Activated CD8-positive, alpha-beta T cell treated with anti-CD3 and anti-CD28 coated beads for 36 hours (primary cell): Measurements from ENCODE around the gene PAH. TPM values are rescaled to one million over a fixed set of nuclear protein-coding genes. Genes with fewer than 3 reads are reported as not detected.

Experiments
- ATAC-seq: fragments of 200-7000 bp; cut with Tn5 transposase; one replicate; pipeline ENCODE4 v1.10.0; 2021; ENCODE audit warnings: mild to moderate bottlenecking, moderate library complexity
- CTCF ChIA-PET: fragments of 350-600 bp; sonication (Branson Sonifier 250); formaldehyde crosslinking; loops from one replicate; lab custom pipeline; 2021; ENCODE audit warnings: antibody characterized with exemption; lab: Charles Lee
- POLR2A ChIA-PET: fragments of 350-600 bp; sonication (Branson Sonifier 250); formaldehyde crosslinking; loops from one replicate; lab custom pipeline; 2021; ENCODE audit warnings: antibody characterized with exemption; lab: Charles Lee
- DNase-seq: peaks from one replicate; pipeline ENCODE4 v3.0.0-alpha.2; 2020
- H3K27ac Mint-ChIP-seq: one replicate; pipeline ENCODE4 v1.8.0; 2021; ENCODE audit warnings: mild to moderate bottlenecking, mixed read lengths
- H3K27me3 Mint-ChIP-seq: one replicate; pipeline ENCODE4 v1.8.0; 2021; ENCODE audit warnings: mixed read lengths
- H3K36me3 Mint-ChIP-seq: one replicate; pipeline ENCODE4 v1.8.0; 2021; ENCODE audit warnings: low read depth, mixed read lengths
- H3K4me1 Mint-ChIP-seq: one replicate; pipeline ENCODE4 v1.8.0; 2021; ENCODE audit warnings: low read depth, mixed read lengths
- H3K4me3 Mint-ChIP-seq: one replicate; pipeline ENCODE4 v1.8.0; 2021; ENCODE audit warnings: mild to moderate bottlenecking, moderate library complexity, mixed read lengths
- H3K9me3 Mint-ChIP-seq: one replicate; pipeline ENCODE4 v1.8.0; 2021; ENCODE audit warnings: mixed read lengths
- intact Hi-C: fragments of 100-400 bp; cut with micrococcal nuclease; formaldehyde crosslinking; loops from one replicate; pipeline ENCODE4 v1.10.0; 2022
- total RNA-seq, 2 experiments: library from RNA; stranded (reverse); gene quantifications; one replicate each; pipeline ENCODE4 v1.2.3, GENCODE V29; 2021
- TF ChIP-seq, protein P1 (sequence below): fragments of 200-600 bp; IDR thresholded peaks from one replicate; pipeline ENCODE4 v1.8.0; 2022; ENCODE audit warnings: antibody characterized with exemption, mild to moderate bottlenecking

The PAH gene
- total RNA-seq, 2 experiments from 2014 or later = not detected

DNA sequence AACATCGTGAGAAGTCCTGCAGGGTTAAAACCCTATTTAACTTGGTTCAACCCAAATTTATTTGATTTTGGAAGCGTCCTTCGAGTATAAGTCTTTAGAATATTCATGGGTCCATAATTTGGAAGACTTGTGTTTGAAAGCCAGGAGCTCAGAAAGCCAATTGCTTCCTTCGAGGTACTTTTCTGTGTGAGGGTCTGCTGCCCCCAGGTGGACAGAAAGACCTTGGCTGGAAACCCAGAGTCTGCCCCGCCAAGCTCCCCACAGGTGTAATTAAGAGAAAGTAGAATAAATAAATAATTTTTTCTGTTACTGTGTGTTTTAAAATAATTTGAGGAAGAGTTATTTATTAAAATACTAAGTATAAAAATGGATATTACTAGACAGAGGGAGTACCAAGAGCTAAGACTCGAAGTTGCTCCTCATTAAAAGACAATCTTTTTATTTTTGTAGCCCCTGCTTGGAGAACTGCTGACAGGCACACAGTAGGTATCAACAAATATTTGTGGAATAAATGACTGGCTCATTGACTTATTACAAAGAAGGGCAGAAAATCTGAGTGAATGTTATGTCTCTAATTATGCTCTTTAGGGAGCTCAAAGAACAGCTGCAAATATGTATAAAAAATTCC is 105.8 kb downstream of the PAH start:
- Mint-ChIP-seq H3K9me3 (no peaks in the 10 kb centered on the region), H3K27ac (no peak overlapping the region), H3K27me3 (peaks cover 9% of the 10 kb centered on the region), H3K4me1 (no peaks in the 10 kb centered on the region), H3K36me3 (no peaks in the 10 kb centered on the region), H3K4me3 (no peak overlapping the region)
- intact Hi-C loops = no loop called here
- ATAC-seq (no peak), DNase-seq (peak; percentile 44)
- CTCF ChIA-PET = interaction anchor here (0.6 to 2.4 kb wide), 9 partner anchors 8 to 874 kb away, joined by 3 to 13 read pairs (median 3); no protein-coding TSS in a partner anchor
- POLR2A ChIA-PET = no interaction called here
- TF ChIP-seq, protein P1, sequence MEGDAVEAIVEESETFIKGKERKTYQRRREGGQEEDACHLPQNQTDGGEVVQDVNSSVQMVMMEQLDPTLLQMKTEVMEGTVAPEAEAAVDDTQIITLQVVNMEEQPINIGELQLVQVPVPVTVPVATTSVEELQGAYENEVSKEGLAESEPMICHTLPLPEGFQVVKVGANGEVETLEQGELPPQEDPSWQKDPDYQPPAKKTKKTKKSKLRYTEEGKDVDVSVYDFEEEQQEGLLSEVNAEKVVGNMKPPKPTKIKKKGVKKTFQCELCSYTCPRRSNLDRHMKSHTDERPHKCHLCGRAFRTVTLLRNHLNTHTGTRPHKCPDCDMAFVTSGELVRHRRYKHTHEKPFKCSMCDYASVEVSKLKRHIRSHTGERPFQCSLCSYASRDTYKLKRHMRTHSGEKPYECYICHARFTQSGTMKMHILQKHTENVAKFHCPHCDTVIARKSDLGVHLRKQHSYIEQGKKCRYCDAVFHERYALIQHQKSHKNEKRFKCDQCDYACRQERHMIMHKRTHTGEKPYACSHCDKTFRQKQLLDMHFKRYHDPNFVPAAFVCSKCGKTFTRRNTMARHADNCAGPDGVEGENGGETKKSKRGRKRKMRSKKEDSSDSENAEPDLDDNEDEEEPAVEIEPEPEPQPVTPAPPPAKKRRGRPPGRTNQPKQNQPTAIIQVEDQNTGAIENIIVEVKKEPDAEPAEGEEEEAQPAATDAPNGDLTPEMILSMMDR = peak; percentile 47

GRCh38 chr12:102808412-102808811 is 108.6 kb downstream of the PAH start:
- TF ChIP-seq, protein P1 = no peak

GRCh38 chr12:102806592-102806991 is 110.5 kb downstream of the PAH start:
- DNase-seq = no peak
- CTCF ChIA-PET = interaction anchor here (2.6 kb wide), 1 partner anchor 10 kb away, joined by 8 read pairs; no protein-coding TSS in a partner anchor
- TF ChIP-seq, protein P1 = no peak
- H3K9me3 Mint-ChIP-seq = no peaks in the 10 kb centered on the region
- peaks cover 3% of the 10 kb centered on the region for H3K27me3 Mint-ChIP-seq
- no peak overlapping the region for H3K27ac Mint-ChIP-seq
- no peaks in the 10 kb centered on the region for H3K4me1 Mint-ChIP-seq
- intact Hi-C loops = no loop called here
- POLR2A ChIA-PET = no interaction called here
- no peaks in the 10 kb centered on the region for H3K36me3 Mint-ChIP-seq
- H3K4me3 Mint-ChIP-seq = no peak overlapping the region
- ATAC-seq = no peak

More at GRCh38 chr12:102808412-102808811, 108.6 kb downstream of the PAH start:
- CTCF ChIA-PET = no interaction called here
- no peak overlapping the region for H3K4me3 Mint-ChIP-seq
- POLR2A ChIA-PET = interaction anchor here (1.7 kb wide), 1 partner anchor 871 kb away, joined by 3 read pairs; no protein-coding TSS in a partner anchor
- H3K4me1 Mint-ChIP-seq = no peaks in the 10 kb centered on the region
- H3K36me3 Mint-ChIP-seq = no peaks in the 10 kb centered on the region
- DNase-seq (no peak), ATAC-seq (no peak)
- H3K9me3 Mint-ChIP-seq = no peaks in the 10 kb centered on the region
- intact Hi-C loops = no loop called here
- H3K27ac Mint-ChIP-seq = no peak overlapping the region
- peaks cover 6% of the 10 kb centered on the region for H3K27me3 Mint-ChIP-seq

DNA sequence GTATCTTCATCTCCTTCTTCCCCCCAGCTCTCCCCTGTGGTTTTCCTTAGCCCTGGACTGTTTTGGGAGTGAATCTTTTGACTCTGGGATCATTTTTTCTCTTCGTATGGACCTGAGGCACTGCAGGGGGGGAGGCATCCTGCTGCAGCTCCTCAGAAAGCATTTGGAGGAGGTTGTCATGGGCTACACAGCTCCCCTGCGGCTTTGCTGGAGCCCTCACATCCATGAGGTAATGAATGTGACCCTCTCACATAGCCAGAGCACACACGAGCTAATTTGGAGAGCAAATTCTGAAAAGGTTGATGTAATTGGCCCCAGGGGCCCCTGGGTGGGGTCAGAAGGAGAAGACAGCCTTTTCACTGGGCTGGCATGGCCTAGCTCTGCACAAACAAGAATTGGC is 110.9 kb downstream of the PAH start:
- TF ChIP-seq, protein P1 = no peak
- H3K9me3 Mint-ChIP-seq = no peaks in the 10 kb centered on the region
- CTCF ChIA-PET = interaction anchor here (2.6 kb wide), 1 partner anchor 10 kb away, joined by 8 read pairs; no protein-coding TSS in a partner anchor
- H3K4me1 Mint-ChIP-seq = no peaks in the 10 kb centered on the region
- intact Hi-C loops = no loop called here
- H3K27ac Mint-ChIP-seq = no peak overlapping the region
- DNase-seq = no peak
- H3K27me3 Mint-ChIP-seq = peaks cover 3% of the 10 kb centered on the region
- POLR2A ChIA-PET = no interaction called here
- H3K4me3 Mint-ChIP-seq = no peak overlapping the region
- H3K36me3 Mint-ChIP-seq = no peaks in the 10 kb centered on the region
- ATAC-seq = no peak

DNA sequence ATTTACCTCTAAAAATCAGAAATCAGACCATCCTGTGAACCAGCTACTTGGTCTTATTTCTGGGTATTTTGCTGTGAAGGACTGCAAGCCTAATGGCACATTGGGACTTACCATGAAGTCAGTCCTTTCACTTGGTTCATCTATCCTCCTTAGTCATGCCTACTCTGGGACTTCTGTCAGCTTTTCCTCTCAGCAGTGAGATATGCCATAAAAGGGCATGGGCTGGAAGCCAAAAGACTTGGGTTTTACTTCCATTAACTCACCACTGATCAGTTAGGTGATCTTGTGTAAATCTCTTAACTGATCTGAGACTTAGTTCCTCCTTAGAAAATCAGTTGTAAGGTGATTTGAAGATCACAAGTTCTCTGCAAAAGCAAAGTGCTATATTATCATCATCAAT is 116.5 kb downstream of the PAH start:
- H3K4me1 Mint-ChIP-seq = no peaks in the 10 kb centered on the region
- H3K36me3 Mint-ChIP-seq = no peaks in the 10 kb centered on the region
- H3K27ac Mint-ChIP-seq = no peak overlapping the region
- TF ChIP-seq, protein P1 = no peak
- no peak for ATAC-seq
- H3K9me3 Mint-ChIP-seq = no peaks in the 10 kb centered on the region
- CTCF ChIA-PET = no interaction called here
- POLR2A ChIA-PET = no interaction called here
- no peak overlapping the region for H3K4me3 Mint-ChIP-seq
- DNase-seq = no peak
- H3K27me3 Mint-ChIP-seq = no peaks in the 10 kb centered on the region
- intact Hi-C loops = no loop called here
